NCI-H2196 treated with DMSO at 0.1 percent for 48 hours (cell line): Measurements from ENCODE around the gene GTF3C5.
"Not testable (repeated sequence)": the region's sequence is repeated elsewhere in the genome, so short reads cannot be mapped to it uniquely, and the experiment has no call there.

ENCODE experiments used
- DNase-seq: peaks from one replicate; lab custom pipeline; 2025; ENCODE audit not compliant: unreplicated experiment; lab: John Stamatoyannopoulos, UW

GTF3C5 gene

GRCh38 chr9:133067813-133068212 lies 37.0 kb downstream of the GTF3C5 start:
- DNase-seq, result no peak

GRCh38 chr9:133068431-133068830 lies 37.6 kb downstream of the GTF3C5 start:
- not testable (repeated sequence) for DNase-seq

- DNase-seq, result not testable (repeated sequence)
Observed at GRCh38 chr9:133070500-133070961, 39.7 kb downstream of the GTF3C5 start.

- DNase-seq, result not testable (repeated sequence)
Observed at GRCh38 chr9:133070985-133071384, 40.2 kb downstream of the GTF3C5 start.

GRCh38 chr9:133071484-133072150 lies 40.8 kb downstream of the GTF3C5 start:
- DNase-seq, result no peak

- not testable (repeated sequence) for DNase-seq
Observed at GRCh38 chr9:133072210-133072609, 41.4 kb downstream of the GTF3C5 start.

- no peak for DNase-seq
Observed at GRCh38 chr9:133073086-133074014, 42.6 kb downstream of the GTF3C5 start.

GRCh38 chr9:133074111-133074651 lies 43.4 kb downstream of the GTF3C5 start:
- DNase-seq, result no peak

- DNase-seq, result no peak
Observed at GRCh38 chr9:133075925-133076630, 45.3 kb downstream of the GTF3C5 start.

- no peak for DNase-seq
Observed at GRCh38 chr9:133076691-133077090, 45.9 kb downstream of the GTF3C5 start.

GRCh38 chr9:133078486-133078885 lies 47.7 kb downstream of the GTF3C5 start:
- no peak for DNase-seq

- DNase-seq, result no peak
Observed at GRCh38 chr9:133080161-133080560, 49.4 kb downstream of the GTF3C5 start.

GRCh38 chr9:133080786-133081779 lies 50.3 kb downstream of the GTF3C5 start:
- DNase-seq, result not testable (repeated sequence)

GRCh38 chr9:133081957-133082644 lies 51.3 kb downstream of the GTF3C5 start:
- DNase-seq, result not testable (repeated sequence)

- not testable (repeated sequence) for DNase-seq
Observed at GRCh38 chr9:133083688-133084087, 52.9 kb downstream of the GTF3C5 start.

- not testable (repeated sequence) for DNase-seq
Observed at GRCh38 chr9:133086212-133086860, 55.5 kb downstream of the GTF3C5 start.

- no peak for DNase-seq
Observed at GRCh38 chr9:133086894-133087293, 56.1 kb downstream of the GTF3C5 start.

GRCh38 chr9:133087429-133088145 lies 56.8 kb downstream of the GTF3C5 start:
- DNase-seq, result no peak
